Measurements from ENCODE around the gene MGARP. TPM values are rescaled to one million over a fixed set of nuclear protein-coding genes. Genes with fewer than 3 reads are reported as not detected.
"Not testable (repeated sequence)": the region's sequence is repeated elsewhere in the genome, so short reads cannot be mapped to it uniquely, and the experiment has no call there.

The MGARP gene
- total RNA-seq, 2 experiments from 2014 or later, result 2.6 TPM; not detected in 1

- BruUV-seq (replicated peaks), result no TSS peak
- TF ChIP-seq CTCF (conservative IDR thresholded peaks at IDR 0.05; ENCODE audit: low read length), result no peak
- no peak for TF ChIP-seq EZH2phosphoT487 (IDR thresholded peaks at IDR 0.05; ENCODE audit: borderline replicate concordance, low read depth, low read length)
- intact Hi-C loops (cut with micrococcal nuclease; ENCODE audit: unreplicated experiment), result no loop called here
- peaks cover 100% of the 10 kb centered on the region for H3K79me2 ChIP-seq (ENCODE audit: insufficient read depth, low read depth, low read length)
- DNase-seq (ENCODE audit: low spot score), result no peak
- H3K4me2 ChIP-seq (ENCODE audit: low read length), result peak overlapping the region; percentile 40
- no peak overlapping the region for H3K4me3 ChIP-seq (ENCODE audit: low read depth, low read length, poor library complexity, severe bottlenecking)
- peaks cover 11% of the 10 kb centered on the region; the same call in 1 of the 2 replicates for H3K9me3 ChIP-seq (ENCODE audit: low read length)
- CTCF ChIA-PET (ENCODE audit: unreplicated experiment), result no interaction called here
- H3K4me1 ChIP-seq (ENCODE audit: insufficient read depth, low read length, poor library complexity, severe bottlenecking), result peaks cover 20% of the 10 kb centered on the region
- peaks cover 82% of the 10 kb centered on the region for H3K36me3 ChIP-seq (ENCODE audit: insufficient read depth, low read length)
- peaks cover 25% of the 10 kb centered on the region; the same call in 1 of the 2 replicates for H4K20me1 ChIP-seq (ENCODE audit: insufficient read depth, low read length)
- H3K9me2 ChIP-seq (ENCODE audit: insufficient read depth, low read length), result no peaks in the 10 kb centered on the region
- no peak overlapping the region for H3K27ac ChIP-seq (ENCODE audit: low read depth, low read length, poor library complexity, severe bottlenecking)
- POLR2A ChIA-PET, result interaction anchor here (1.0 to 1.4 kb wide), 3 partner anchors 12 to 147 kb away, joined by 3 to 5 read pairs (median 3); partner anchors contain the start of gene ELF2
- H2AFZ ChIP-seq (ENCODE audit: low read length), result no peak overlapping the region
These were observed 44.6 kb upstream of the MGARP start for GRCh38 chr4:139324620-139325019.

- CTCF ChIA-PET (ENCODE audit: unreplicated experiment), result interaction anchor here (1.1 kb wide), 1 partner anchor 8 kb away, joined by 3 read pairs; no protein-coding TSS in a partner anchor
- Histone ChIP-seq H3K36me3 (ENCODE audit: insufficient read depth, low read length) (peaks cover 82% of the 10 kb centered on the region), H3K4me1 (ENCODE audit: insufficient read depth, low read length, poor library complexity, severe bottlenecking) (peaks cover 16% of the 10 kb centered on the region), H3K9me3 (ENCODE audit: low read length) (peaks cover 26% of the 10 kb centered on the region), H4K20me1 (ENCODE audit: insufficient read depth, low read length) (peaks cover 25% of the 10 kb centered on the region; the same call in 1 of the 2 replicates), H3K79me2 (ENCODE audit: insufficient read depth, low read depth, low read length) (peaks cover 100% of the 10 kb centered on the region)
- H2AFZ ChIP-seq (ENCODE audit: low read length); H3K27ac ChIP-seq (ENCODE audit: low read depth, low read length, poor library complexity, severe bottlenecking); intact Hi-C loops (cut with micrococcal nuclease; ENCODE audit: unreplicated experiment); H3K4me3 ChIP-seq (ENCODE audit: low read depth, low read length, poor library complexity, severe bottlenecking); H3K9me2 ChIP-seq (ENCODE audit: insufficient read depth, low read length); H3K4me2 ChIP-seq (ENCODE audit: low read length); DNase-seq (ENCODE audit: low spot score); BruUV-seq (replicated peaks): not testable (repeated sequence)
- POLR2A ChIA-PET, result interaction anchor here (0.6 to 2.1 kb wide), 8 partner anchors 7 to 134 kb away, joined by 3 to 15 read pairs (median 5); no protein-coding TSS in a partner anchor
These were observed 42.5 kb upstream of the MGARP start for GRCh38 chr4:139322541-139322940.

- H2AFZ ChIP-seq (ENCODE audit: low read length); CTCF ChIA-PET (ENCODE audit: unreplicated experiment); H3K4me3 ChIP-seq (ENCODE audit: low read depth, low read length, poor library complexity, severe bottlenecking); DNase-seq (ENCODE audit: low spot score); H3K9me2 ChIP-seq (ENCODE audit: insufficient read depth, low read length); H3K4me2 ChIP-seq (ENCODE audit: low read length); BruUV-seq (replicated peaks); H3K27ac ChIP-seq (ENCODE audit: low read depth, low read length, poor library complexity, severe bottlenecking); intact Hi-C loops (cut with micrococcal nuclease; ENCODE audit: unreplicated experiment): not testable (repeated sequence)
- Histone ChIP-seq H3K36me3 (ENCODE audit: insufficient read depth, low read length) (peaks cover 82% of the 10 kb centered on the region), H3K4me1 (ENCODE audit: insufficient read depth, low read length, poor library complexity, severe bottlenecking) (peaks cover 17% of the 10 kb centered on the region), H3K9me3 (ENCODE audit: low read length) (peaks cover 29% of the 10 kb centered on the region), H4K20me1 (ENCODE audit: insufficient read depth, low read length) (peaks cover 25% of the 10 kb centered on the region; the same call in 1 of the 2 replicates), H3K79me2 (ENCODE audit: insufficient read depth, low read depth, low read length) (peaks cover 100% of the 10 kb centered on the region)
- POLR2A ChIA-PET, result interaction anchor here (0.6 to 2.1 kb wide), 8 partner anchors 8 to 230 kb away, joined by 3 to 15 read pairs (median 4); partner anchors contain the start of gene NAA15
These were observed 42.0 kb upstream of the MGARP start for GRCh38 chr4:139322070-139322469.
